HG02571 (cell line): Measurements from ENCODE around the gene CFAP43.
"Not testable (repeated sequence)": the region's sequence is repeated elsewhere in the genome, so short reads cannot be mapped to it uniquely, and the experiment has no call there.

Experiments used
- ATAC-seq: cut with Tn5 transposase; IDR thresholded peaks from one replicate; pipeline ENCODE4 v1.9.1; 2021; ENCODE audit warnings: mild to moderate bottlenecking, moderate library complexity; ENCODE audit not compliant: unreplicated experiment

Gene CFAP43

DNA sequence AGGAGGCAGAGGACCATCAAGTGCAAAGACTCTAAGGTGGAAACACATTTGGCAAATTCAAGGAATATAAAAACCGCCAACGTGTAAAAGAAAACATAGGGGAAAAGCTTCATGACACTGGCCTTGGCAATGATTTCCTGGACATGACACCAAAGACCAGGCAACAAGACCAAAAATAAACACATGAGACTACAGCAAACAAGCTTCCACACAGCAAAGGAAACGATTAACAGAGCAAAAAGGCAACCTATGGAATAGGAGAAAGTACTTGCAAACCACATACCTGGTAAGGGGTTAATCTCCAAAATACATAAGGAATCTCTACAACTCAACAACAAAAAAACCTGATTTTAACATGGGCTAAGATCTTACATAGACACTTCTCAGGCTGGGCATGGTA is 26.0 kb upstream of the CFAP43 start:
- ATAC-seq, result no peak

GRCh38 chr10:104257235-104257634 is 25.1 kb upstream of the CFAP43 start:
- ATAC-seq, result no peak

- no peak for ATAC-seq
Observed at GRCh38 chr10:104256335-104256961, 24.3 kb upstream of the CFAP43 start.

DNA sequence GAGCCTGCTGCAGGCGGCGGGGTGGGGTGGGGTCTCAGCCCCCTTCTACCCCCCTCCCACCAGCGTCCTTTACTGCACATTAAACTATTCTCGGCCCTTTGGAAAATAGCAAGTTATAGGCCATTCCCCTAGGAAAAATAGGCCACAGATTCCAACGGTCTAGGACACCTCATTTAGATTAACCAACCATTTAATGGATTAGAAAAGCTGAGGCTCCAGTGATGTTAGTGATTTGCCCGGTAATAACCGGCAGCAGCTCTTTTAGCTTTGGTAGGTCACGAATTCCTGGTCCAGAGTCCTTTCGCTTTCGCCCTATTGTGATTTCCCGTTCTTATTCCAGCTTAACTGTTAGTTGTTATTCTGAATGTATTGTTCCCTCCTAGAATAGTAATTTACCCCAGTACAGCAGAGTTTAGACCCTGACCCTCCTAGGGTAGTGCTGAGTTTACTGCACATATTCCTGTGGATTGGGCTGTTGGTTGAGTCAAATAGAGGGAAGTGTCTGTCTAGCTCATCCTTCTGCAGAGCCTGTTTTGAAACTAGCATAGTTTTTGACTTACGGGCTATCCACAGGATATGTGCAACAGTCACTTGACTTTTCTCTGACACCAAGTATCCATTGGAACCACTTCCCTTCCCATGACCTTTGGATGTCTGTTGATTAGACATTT is 23.3 kb upstream of the CFAP43 start:
- no peak for ATAC-seq

GRCh38 chr10:104254493-104255310 is 22.5 kb upstream of the CFAP43 start, which contains the start of gene GSTO1:
Gene GSTO1 (plus strand): TSS chr10:104254892. CDS start chr10:104254929, 37 bp downstream.
- ATAC-seq, result peak; percentile 72

DNA sequence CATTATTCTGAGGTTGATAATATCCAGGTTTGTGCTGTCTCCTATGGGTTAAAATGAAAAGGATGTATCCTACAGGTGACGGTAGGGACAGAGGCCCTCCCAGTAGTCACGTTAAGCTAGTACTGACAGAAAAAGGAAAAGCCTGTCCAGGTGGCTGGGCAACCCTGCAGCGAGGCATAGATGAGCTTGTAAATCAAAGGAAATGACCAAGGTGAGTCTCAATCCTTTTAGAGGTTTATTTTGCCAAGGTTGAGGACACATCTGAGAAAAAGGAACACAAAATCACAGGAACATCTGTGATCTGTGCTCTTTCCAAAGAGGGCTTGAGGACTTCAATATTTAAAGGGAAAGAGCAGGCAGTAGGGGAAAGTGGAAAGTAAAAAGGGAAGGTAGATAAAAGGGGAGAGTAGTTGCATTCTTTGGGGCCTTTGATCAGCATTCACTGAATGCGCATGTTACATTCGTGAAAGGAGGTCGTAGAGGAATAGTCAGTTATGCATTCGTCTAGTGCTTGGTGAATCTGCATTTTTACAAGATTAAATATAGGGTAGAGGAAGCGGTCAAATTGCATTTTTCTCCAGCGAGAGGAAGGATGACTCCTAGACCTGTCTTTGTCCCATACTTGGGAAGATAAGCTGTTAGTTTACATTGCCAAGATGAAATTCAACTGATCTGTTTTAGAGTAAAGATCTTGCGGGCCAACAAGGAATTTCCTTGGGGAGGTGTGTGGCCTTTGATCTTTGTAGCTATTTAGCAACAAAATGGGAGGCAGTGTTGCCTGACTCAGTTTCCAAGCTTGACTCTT is 21.6 kb upstream of the CFAP43 start:
- no peak for ATAC-seq

GRCh38 chr10:104253106-104253505 is 20.9 kb upstream of the CFAP43 start:
- ATAC-seq, result no peak

- no peak for ATAC-seq
Observed at GRCh38 chr10:104252368-104252767, 20.2 kb upstream of the CFAP43 start.

GRCh38 chr10:104251443-104251842 is 19.3 kb upstream of the CFAP43 start:
- no peak for ATAC-seq

- ATAC-seq, result no peak
Observed at GRCh38 chr10:104250371-104250770, 18.2 kb upstream of the CFAP43 start.

DNA sequence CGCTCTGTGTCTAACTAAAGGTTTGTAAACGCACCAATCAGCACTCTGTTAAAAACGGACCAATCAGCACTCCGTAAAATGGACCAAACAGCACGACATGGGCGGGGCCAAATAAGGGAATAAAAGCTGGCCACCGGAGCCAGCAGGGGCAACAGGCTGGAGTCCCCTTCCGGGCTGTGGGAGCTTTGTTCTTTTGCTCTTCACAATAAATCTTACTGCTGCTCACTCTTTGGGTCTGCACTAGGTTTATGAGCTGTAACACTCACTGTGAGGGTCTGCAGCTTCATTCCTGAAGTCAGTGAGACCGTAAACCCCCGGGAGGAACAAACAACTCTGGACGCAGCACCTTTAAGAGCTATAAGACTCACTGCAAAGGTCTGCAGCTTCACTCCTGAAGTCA is 16.8 kb upstream of the CFAP43 start:
- ATAC-seq, result not testable (repeated sequence)

DNA sequence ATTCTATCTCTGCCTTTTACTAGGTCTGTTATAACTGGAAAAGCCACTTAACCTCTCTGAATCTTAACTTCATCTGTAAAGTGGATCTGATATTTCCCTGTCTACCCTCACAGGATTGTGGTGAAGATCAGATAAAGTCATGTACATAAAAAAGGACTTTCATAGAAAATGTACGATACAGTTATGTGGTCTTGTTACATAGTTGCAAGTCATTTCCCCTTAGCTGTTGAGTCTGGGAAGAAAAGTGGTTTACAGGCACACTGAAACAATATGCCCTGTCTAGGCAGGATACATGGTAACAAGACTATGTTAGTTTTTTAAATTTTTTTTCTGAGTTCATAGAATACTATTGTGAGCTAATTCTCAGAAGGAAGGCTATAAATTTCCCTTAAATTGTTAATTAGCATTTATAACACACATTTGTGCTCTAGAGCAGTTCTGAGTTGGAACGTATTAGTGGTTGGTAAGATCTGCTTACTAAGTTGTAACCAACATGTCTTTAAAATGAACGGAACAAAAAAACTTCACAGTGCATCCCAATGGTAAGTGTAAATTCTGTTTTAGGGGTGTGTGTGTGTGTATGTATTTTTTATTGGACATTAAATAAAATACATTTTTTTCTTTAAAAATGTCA is 15.5 kb upstream of the CFAP43 start:
- no peak for ATAC-seq

DNA sequence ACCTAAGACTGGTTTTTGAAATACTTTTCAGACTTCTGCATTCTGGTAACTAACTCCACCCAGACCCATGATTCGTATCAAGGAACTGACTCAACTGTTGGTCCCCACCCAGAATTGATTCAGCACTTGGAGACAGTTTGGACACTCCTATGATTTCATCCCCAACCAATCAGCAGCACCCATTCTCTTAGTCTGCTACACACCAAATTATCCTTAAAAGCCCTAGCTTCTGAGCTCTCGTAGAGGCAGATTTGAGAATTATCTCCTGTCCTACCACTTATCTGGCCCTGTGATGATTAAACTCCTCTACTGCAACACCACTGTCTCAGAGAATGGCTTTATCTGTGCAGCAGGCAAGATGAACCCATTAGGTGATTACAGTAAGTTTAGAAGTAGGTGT is 14.8 kb upstream of the CFAP43 start:
- ATAC-seq, result no peak

- ATAC-seq, result no peak
Observed at GRCh38 chr10:104245066-104245632, 13.0 kb upstream of the CFAP43 start.

DNA sequence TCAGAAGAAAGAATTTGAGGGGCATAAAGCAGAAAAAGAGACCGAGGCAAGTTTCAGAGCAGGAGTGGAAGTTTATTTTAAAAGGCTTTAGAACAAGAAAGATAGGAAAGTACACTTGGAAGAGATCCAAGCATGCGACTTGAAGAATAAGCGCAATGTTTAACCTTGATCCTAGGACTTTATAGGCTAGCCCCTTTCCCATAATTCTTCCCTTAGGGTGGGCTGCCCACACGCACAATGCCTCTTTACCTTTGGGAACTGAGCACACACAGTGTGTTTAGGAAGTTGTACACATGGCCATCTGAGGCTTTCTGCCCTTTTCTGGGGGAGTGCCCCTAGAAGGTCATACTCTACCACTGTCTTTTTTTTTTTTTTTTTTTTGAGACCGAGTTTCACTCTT is 11.3 kb upstream of the CFAP43 start:
- ATAC-seq, result no peak

- ATAC-seq, result not testable (repeated sequence)
Observed at GRCh38 chr10:104243009-104243408, 10.8 kb upstream of the CFAP43 start.

DNA sequence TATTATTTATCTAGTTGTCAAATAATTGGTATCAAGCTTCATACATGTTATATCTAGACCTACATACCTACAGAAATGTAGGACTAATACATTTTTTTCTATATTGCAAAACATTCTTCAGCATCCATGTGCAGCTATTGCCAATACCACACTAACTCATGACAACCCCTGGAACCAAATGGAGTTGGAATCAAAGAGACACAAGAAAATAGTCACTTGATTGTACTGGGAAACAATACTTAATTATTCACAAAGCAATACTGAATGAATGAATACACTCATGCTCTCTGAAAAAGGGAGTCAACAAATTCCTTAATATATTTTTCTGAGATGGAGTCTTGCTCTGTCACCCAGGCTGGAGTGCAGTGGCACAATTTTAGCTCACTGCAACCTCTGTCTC is 10.4 kb upstream of the CFAP43 start:
- no peak for ATAC-seq

- no peak for ATAC-seq
Observed at GRCh38 chr10:104240078-104240477, 7.9 kb upstream of the CFAP43 start.

- no peak for ATAC-seq
Observed at GRCh38 chr10:104235801-104236200, 3.6 kb upstream of the CFAP43 start.

DNA sequence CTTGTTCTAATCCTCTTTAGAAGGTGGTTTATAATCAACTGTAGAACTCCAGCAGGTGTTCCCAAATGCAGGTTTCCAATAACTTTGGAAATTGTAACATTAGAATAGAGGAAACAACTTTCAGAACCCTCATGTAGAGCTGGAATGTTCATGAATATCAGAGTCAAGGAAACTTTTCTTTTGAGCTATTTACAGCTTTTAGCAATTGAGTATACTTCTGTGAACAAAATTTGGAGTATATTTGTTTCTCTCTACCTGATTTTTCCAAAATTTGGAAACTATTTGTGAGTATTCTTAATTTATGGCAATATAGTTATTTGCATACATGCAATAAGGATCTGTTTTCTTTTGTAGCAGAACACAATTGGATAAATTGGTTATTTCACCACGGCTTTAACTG is 2.8 kb upstream of the CFAP43 start:
- no peak for ATAC-seq
